ENCODE data around the gene LRRD1.
"Not testable (repeated sequence)": the region's sequence is repeated elsewhere in the genome, so short reads cannot be mapped to it uniquely, and the experiment has no call there.

Gene LRRD1

DNA sequence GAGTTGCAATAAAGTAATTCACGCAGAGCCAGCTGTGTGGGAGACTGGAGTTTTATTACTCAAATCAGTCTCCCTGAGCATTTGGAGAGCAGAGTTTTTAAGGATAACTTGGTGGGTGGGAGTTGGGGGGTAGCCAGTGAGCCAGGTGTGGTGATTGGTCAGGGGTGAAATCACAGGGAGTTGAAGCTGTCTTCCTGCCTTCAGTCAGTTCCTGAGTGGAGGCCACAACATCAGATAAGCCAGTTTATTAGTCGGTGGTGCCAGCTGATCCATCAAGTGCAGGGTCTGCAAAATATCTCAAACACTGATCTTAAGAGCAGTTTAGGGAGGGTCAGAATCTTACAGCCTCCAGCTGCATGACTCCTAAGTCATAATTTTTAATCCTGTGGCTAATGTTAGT is 41.4 kb downstream of the LRRD1 start:
- DNase-seq: no peak

DNA sequence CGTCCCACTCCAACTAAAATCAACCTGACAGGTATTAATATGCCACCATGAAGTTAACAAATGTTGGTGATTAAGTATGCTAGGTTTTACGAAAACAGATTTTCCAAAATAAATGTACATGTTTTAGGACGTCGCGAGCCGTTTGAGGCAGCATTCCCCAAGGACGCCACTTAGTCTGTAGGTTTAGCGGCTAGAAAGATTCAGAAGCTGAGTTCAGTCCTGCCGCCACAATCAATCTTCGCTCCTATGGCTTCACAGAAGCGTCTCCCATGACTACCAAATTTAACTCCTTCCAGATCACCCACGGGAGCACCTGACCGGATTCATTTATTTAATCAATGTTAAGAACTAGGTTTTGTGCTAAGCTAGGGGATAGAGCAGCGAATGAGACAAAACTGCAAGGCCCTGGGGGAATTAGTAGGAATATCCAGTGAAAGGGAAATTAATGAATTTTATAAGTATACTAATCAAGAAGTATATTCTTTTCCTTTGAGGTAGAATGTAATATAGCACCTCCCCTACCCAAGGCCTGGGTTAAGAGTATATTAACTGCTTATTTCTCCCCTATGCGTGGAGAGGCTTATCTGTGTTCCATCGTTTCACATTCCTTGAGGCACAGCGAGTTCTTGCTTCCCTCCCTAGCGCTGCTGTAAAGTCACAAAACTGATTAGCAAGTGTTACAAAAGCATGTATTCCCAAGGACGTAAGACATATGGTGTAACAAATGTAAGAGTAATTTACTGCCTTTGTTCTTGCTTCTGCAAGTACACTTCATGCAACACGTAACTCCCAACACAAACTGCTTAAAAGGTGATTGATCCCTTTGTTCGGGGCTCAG is 43.7 kb downstream of the LRRD1 start:
- DNase-seq: peak; percentile 34

DNA sequence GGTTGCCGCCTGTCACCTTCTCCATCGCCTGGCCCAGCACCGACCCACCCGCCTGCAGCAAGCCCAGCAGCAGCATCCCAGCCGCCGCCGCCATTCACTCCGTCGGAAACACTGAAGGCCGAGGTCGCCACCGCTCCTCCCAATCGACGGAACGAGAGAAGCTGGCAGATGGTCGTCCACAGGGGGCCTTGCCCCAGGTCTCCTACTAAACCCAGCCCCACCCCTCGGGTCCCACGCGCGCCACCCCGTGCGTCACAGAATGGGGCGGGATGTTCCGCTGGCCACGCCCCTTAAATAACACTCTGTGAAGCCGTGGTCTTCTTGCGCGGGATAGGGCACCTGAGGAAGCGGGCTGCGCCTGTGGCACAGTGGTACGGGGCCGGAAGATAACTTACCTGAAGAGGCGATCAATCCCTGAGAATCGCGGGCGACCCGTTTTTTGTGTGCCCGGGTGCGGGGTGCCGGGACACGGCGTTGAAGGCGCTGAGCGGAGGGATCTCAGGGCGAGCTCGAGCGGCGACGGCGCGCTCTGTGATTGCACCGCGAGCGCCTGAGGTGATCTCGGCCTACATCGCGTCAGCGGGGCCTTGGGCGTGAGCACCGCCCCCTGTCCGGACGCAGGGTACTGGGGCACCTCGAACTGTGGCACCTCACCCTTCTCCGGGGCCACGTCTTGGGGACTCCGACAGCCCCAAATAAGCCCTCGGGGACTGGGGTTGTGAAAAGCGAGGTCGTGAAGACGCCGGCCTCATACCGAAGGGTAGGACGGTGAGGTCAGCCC is 44.5 kb downstream of the LRRD1 start, which contains the start of gene CYP51A1:
CYP51A1 (minus strand) TSS at position 207 of the 781 bp plus-strand sequence; CDS start at position 94, 113 bp downstream.
- DNase-seq: peak; percentile 96

DNA sequence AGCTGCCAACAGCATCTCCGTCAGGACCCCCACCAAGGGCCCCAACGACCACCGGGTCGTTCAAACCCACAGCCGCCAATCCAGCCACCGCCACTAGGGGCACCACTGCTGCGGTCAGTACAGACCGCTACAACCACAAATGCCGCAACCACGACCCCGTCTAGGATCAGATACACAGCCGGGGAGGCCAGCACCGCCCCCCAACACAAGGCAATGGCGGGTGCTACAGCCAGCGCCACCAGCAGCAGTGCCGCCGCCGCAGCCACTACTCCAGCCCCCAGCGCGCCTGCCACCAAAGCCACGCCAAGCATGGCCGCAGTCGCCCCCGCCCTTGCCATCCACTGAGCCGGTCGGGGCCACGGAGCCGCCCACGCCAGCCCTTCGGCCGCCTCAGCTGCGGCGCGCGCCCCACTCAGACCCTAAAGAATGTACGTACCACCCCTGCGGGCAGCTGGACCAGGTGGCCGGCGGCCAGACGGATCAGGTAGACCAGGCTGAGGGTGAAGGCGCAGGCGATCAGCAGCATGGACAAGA is 45.1 kb downstream of the LRRD1 start:
- DNase-seq: peak; percentile 41

DNA sequence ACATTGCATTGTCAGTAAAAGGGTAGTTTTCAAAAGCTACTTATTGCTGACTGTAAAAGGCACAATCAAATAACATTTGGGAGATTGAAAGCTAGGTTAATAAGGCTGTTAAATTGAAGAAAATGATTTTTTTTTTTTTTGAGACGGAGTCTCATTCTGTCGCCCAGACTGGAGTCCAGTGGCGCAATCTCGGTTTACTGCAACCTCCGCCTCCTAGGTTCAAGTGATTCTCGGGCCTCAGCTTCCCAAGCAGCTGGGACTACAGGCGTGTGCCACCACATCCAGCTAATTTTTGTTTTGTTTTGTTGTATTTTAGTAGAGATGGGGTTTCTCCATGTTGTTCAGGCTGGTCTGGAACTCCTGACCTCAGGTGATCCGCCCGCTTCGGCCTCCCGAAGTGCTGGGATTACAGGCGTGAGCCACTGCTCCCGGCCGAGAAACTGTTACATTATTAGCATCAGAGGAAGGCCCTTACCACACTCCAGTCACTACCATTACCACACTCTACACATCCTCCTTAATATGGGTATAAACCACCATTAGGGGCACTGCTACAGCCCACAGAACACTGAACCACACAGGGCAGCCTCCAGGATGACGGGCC is 45.7 kb downstream of the LRRD1 start:
- no peak for DNase-seq

DNA sequence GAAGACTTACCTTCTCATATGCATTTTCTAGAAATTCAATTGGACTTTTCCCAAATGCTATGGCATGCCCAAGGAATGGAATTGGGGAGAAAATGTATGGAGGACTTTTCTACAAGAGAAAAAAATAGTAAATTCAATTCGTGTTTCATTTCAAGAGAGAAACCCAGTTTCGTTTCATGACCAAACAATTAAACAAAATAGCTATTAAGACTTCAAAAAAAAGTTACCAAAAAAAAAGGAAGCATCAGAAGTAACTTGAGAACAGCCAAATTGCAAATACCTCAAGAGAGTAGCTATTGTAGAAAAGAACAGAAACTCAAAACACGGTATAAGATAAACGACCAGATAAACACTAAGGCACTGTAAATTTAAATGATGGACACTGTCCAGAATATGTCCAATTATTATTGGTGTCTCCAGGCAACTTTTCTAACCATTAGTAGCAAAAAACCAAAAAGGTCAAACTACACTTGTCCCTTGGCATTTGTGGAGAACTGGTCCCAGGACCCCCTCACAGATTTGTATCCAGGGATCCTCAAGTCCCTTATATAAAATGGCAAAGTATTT is 47.1 kb downstream of the LRRD1 start:
- DNase-seq: no peak

DNA sequence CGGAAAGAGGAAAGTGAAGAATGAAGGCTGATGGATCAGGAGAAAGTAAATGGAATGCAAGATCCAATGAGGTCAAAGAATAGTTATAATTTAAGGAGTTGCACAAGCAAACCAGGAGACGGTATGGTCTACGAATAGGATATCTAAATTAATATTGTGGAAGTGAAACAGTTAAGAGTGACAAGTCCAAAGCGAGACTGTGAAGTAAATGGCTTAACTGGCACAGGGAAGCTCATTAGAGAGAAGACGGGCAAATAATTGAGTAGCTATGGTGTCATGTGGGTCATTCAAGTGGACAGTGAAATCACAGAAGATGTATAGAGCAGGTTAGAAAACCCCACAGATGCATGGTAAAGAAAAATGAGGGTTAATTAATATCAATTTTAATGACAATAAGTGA is 47.8 kb downstream of the LRRD1 start:
- no peak for DNase-seq

DNA sequence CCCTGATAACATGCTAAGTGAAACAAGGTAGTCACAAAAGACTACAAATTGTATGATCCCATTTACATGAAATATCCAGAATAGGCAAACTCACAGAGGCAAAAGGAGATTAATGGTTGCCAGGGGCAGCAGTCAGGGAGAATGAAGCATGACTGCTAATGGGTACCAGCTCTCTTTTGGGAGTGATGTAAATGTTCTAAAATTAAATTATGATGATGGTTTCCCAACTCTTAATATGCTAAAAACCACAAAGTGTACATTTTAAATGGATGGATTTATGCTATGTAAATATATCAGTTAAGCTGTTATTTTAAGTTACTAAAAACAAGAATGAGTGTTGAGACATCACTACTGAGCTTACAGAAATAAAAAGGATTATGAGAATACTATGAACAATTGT is 57.3 kb downstream of the LRRD1 start:
- no peak for DNase-seq

DNA sequence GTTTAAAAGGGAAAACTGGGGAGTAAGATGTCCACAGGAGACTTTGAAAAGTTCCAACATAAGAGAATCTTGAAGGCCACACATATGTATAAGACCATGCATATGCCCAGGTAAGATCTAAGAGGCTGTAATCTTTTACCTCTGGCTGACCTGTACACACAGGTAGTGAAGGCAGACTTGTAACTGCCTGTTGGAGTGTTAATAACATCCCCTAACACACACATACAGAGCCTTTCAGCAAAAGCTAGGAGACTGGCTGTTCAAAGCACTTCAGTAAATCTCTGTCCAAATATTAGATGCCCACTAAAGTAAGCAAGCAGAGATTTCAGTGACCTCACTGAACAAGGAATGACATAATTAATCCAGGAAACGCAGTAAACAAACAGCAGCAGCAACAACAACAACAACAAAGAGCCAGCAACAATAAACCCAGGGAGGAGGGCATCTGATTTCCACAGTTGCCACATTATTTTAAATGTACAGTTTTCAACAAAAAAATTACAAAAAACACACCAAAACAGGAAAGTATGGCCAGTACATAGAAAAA is 59.7 kb downstream of the LRRD1 start:
- no peak for DNase-seq

DNA sequence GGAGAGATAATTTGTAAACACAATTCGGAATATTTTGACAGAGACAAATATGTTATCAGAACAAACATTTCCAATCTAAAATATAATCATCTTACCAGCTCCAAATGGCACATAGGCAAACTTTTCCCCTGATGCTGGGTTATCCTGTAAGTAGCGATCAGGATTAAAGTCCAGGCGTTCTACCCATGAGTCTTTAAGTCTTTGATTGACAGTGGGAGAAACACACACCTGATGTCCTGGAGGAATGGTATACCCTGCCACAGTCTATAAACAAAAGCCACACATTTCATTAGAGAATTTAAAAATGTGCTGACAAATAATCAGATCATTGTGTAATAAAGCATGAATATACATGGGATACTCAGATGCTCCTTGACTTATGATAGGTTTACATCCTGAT is 62.0 kb downstream of the LRRD1 start:
- no peak for DNase-seq

DNA sequence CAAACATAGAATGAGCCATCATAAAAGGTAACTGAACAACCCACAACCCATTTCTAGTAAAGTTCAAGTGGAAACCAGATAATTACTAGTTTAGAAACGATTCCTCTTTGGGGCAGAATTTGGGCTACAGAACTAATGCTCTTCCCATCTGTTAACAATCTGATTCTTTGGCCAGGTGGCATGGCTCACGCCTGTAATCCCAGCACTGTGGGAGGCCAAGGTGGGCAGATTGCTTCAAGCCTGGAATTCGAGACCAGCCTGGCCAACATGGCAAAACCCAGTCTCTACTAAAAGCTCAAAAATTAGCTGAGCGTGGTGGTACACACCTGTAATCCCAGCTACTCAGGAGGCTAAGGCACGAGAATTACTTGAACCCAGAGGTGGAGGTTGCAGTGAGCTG is 63.1 kb downstream of the LRRD1 start:
- peak; percentile 3 for DNase-seq

DNA sequence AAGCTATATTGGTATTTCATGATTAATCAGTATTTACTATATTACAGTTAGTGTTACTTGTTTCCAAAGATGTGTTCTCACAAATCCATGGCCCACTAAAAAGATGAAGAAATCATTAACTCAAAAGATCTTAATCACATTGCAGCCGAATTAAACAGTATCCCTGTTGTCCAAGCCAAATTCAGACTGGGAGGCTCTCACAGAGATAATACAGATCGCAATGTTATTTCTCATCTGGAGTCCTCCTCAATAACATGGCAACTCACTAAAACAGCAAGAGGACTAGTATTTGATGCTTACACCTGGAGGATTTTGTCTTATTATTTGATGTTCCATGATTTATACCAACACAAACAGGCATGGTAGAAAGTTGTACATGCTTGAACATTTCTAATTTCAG is 68.1 kb downstream of the LRRD1 start:
- DNase-seq: no peak

DNA sequence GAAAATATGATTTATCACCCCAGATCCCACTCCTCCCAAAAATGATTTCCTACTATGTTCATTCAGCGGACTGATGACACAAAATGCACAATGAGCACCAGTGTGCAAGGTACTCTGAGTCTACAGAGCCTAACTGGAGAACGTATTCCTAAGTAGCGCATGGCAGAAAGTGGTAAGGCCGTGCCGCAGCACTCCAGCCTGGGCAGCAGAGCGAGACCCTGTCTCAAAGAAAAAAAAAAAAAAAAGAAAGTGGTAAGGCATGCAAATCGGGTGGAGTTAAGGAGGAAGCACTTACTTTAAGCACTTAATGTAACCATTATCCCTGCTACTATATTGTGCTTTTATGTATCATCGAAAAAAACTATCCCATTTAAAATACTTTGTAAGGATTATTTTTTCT is 70.1 kb downstream of the LRRD1 start:
- DNase-seq: no peak

DNA sequence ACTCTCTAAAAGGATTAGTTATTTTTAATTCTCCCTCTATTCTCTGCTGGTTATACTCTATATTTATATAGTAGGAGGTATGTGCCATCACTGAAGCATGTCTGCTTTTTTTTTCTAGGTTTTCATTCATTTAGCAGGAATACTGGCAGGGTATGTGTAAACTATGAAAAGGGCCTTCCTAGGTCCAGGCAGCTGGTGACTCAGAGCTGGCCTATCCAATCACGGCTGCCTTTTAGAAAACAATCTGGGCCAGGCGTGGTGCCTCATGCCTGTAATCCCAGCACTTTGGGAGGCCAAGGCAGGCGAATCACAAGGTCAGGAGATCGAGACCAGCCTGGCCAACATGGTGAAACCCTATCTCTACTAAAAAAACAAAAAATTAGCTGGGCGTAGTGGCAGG is 76.1 kb downstream of the LRRD1 start:
- not testable (repeated sequence) for DNase-seq

DNA sequence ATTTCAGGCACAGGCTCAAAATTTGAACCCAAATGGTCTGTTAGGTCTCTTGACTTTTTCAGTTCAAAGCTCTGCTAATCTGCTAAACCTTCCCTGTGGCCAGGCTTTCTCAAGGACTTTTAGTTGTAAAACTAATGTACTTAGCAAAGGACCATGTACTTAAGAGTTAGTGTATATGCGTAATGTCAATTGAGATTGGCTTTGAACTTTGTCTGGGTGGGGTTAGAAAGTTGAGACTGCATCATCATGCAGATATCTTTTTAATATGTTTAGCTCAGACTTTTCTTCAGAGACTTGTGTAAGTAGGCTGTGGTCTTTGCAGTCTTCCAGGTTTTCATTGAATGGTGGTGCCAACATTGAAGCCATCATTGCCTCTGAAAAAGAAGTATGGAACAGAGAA is 78.4 kb downstream of the LRRD1 start:
- no peak for DNase-seq

DNA sequence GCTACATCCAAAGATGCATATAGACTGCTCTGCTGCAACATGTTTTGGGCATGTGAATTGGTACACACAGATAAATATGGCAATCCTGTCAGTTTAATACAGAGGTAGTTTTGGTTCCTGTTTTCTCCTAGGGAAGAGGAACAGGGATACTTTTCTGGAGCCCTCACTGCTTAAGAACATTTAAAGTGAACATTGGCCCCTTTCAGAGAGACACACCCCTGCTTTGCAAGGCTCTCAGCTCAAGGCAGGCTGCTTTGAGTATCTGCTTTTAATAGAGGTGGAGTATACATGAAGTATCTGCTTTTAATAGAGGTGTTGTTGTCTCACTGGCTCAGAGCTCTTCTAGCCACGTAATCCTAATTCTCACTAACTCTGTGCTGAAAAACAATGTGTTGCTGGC is 83.6 kb downstream of the LRRD1 start:
- no peak for DNase-seq
